GM12801 (cell line): ENCODE measurements around the gene NEAT1.

Source experiments
- TF ChIP-seq, protein P1 (sequence below): IDR thresholded peaks from one replicate; pipeline ENCODE4 v1.5.1; 2011; ENCODE audit warnings: control low read depth; ENCODE audit not compliant: insufficient read length; ENCODE audit errors: extremely low read depth

The NEAT1 gene

DNA sequence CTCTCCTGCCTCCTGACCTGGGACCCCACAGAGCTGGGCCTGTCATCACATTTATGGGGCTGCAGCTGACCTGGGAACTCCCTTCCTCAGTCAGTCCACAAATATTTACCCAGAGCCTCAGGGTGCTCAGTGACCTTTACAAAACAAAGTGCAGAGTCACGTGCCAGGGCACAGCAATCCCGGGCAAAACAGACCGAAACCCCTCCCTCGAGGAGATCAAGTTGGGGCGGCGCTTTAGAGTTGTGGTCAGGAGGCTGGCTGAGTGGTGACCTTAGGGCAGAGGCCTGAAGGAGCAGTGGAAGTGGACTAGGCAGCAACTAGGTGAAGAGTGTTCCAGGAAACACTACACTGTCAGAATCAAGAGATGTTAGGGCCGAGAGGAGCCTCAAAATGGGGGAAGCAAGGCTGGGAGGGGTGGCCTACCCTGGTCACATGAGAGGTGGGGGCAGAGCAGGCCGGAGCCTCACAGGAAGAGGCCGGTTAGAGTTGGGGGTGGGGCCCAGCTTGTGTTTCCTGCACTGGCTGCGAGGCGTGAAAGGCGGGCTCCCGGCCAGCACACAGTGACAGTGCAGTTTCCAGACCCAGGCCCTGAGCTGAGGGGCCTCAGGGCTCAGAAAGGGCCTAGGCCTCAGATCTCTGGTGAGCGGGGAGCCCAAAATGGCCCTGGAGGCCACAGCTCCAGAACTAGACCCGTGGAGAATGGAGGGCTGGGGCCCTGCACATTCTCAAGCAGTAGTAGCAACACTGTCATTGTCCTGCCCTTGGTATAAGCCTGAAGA lies 3.7 kb upstream of the NEAT1 start:
- TF ChIP-seq, protein P1, sequence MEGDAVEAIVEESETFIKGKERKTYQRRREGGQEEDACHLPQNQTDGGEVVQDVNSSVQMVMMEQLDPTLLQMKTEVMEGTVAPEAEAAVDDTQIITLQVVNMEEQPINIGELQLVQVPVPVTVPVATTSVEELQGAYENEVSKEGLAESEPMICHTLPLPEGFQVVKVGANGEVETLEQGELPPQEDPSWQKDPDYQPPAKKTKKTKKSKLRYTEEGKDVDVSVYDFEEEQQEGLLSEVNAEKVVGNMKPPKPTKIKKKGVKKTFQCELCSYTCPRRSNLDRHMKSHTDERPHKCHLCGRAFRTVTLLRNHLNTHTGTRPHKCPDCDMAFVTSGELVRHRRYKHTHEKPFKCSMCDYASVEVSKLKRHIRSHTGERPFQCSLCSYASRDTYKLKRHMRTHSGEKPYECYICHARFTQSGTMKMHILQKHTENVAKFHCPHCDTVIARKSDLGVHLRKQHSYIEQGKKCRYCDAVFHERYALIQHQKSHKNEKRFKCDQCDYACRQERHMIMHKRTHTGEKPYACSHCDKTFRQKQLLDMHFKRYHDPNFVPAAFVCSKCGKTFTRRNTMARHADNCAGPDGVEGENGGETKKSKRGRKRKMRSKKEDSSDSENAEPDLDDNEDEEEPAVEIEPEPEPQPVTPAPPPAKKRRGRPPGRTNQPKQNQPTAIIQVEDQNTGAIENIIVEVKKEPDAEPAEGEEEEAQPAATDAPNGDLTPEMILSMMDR, result no peak

DNA sequence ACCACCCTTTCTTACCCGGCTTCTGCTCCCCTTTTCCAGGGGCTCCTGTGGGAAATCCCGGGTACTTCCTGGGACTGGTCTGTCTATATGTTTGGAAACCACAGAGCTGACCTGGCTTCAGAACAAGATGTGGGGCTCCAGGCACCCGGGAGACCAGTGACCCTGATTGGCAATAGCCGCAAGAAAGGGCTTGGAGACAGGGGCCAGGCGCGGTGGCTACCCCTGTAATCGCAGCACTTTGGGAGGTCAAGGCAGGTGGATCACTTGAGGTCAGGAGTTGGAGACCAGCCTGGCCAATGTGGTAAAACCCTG lies 3.2 kb upstream of the NEAT1 start:
- TF ChIP-seq, protein P1, result no peak

DNA sequence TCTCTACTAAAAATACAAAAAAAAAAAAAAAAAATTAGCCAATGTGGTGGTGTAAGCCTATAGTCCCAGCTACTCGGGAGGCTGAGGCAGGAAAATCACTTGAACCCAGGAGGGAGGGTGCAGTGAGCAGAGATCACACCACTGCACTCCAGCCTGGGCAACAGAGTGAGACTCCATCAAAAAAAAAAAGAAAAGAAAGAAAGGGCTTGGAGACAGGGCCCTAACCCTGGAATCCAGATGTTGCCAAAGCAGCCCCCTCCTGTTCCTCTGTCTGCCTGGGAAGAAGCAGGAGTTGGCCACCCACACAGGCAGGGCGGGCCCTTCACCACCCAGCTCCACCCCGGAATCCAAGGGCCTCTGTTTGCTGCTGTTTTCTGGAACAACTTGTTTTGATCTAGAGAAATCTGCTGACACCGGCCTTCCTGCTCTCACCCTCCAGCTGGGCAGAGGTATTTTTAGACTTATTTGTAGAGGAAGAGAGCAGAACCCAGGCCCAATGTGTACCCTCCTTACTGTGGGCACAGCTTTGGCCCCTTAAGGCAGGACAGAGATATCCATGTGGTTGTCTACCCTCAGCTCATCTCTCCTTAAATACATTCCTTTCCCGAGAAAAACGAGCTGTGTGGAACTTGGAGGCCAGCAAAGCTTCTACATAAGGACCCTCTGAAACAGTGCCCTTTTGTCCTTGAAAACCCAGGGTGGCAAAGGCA lies 2.7 kb upstream of the NEAT1 start:
- TF ChIP-seq, protein P1, result no peak

DNA sequence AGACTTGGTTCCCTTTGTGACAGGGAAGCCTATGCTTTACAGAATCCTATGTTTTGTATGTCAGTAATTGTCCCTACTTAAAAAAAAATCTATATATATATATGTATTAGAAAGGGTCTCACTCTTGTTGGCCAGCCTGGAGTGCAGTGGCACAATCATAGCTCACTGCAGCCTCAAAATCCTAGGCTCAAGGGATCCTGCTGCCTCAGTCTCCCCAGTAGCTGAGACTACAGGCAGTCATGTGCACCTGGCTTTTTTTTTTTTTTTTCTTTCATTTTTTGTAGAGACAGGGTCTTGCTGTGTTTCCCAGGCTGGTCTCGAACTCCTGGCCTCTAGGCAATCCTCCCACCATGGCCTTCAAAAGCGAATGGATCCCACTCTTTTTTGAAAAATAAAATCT lies 2.1 kb upstream of the NEAT1 start:
- TF ChIP-seq, protein P1, result no peak

DNA sequence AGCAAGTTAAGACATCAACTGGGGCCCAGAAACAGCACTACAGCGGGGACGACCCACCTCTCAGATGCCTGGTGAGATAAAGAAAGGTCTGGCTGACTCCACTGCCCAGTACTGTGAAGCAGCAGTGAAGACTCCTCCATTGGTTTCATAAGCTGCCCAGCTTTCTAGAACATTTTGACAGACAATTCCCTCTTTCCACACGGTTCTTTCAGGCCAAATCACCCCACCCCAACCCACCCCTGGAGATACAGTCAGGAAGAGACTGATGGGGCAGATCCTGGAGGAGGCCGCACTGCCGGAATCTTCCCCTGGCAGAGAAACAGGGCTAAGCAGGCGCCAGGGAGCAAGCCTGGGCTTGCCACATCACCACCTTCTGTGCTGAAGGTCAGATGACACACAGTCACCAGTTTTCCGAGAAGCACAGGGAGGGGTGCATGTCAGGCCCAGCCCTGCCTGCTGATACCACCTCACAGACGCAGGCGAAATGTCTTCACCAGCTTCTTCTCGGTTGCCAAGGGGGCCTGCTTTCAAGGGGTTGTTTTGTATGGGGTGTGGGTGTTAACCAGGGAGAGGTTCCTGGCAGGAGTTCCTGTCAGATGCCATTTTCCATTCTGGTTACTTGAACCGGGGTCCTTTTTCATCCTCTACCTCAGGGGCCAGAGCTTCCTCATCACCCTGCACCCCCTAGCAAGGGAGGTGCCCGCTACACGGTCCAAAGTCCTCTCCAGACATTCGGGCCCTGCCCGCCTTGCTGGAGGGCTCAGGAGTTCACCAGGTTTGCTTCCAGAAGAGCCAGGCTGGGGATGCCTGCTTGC lies 1.4 kb upstream of the NEAT1 start:
- TF ChIP-seq, protein P1, result no peak

DNA sequence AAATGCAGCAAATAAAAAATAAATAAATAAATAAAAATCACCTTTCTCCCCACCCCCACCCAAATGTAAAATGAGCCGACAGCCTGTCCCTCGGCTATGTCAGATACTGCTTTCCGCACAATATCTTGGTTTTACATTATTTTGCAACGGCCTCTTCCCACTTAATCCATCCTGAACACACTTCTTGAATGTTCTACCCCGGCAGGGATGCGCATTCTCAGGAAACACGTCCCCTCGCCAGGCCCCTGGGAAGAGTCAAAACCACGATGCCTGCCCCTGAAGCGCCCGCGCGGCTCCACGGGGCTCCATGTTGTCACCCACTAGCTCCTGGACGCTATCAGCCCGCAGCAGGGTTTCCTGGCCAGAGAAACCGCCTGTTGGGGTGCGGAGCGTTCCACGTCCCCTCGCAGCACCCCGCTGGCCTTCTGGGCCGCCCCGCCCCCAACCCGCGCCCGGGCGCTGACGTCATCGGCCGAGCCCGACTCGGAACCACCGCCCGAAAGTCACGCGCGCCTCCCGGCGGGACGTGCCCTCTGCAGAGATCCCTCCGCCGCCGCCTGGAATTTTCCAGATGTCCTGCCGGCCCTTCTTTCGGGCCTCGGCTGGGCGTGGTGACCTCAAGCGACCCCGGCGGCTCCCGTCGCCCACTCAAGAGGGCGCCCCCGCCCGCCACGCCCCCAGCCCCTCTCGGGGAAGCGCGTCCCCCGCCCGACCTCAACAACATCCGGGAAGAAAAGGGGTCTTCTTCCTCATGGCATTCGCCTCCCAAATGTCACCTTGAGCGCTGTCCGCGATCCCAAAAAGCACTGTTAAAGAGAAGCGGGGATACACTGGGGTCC lies 585 bp upstream of the NEAT1 start:
- TF ChIP-seq, protein P1, result no peak
